Measurements from ENCODE around the gene IKZF1. TPM values are rescaled to one million over a fixed set of nuclear protein-coding genes. Genes with fewer than 3 reads are reported as not detected.

The IKZF1 gene
- total RNA-seq, 4 donors from 2014 or later = 0.22 to 3.6 (median 1.9) TPM

DNA sequence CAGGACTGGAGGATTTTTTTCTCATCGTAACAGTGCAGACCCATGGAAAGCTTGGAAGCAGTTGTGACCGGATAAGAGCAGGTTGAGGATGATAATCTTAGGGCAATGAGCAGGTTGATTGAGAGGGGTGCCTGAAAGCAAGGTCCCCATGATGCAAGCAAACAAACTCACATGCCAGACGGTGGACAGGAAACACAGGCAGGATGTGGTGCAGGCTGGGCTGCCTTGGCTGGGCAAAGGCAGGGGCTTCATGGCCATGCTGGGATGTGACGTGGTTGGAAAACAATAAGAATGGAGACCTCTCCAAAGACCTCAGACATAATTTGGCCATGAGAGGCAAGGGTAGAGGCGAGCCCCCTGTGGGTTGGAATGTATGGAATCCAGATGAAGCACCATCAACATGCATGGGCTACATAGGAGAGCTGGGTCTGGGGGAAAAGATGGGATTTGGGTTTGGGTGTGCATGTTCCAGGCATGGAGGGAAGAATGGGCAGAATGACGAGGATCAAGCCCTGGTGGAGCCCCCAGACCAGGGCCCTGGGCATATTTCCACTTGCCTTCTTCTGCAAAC lies 58.3 kb downstream of the IKZF1 start:
- DNase-seq (no peak), ATAC-seq (no peak)
- Histone ChIP-seq H3K36me3 (no peaks in the 10 kb centered on the region), H3K9me3 (no peaks in the 10 kb centered on the region), H3K27ac (no peak overlapping the region), H3K27me3 (no peaks in the 10 kb centered on the region), H3K4me3 (no peak overlapping the region), H3K4me1 (no peaks in the 10 kb centered on the region)
- TF ChIP-seq, protein P1, sequence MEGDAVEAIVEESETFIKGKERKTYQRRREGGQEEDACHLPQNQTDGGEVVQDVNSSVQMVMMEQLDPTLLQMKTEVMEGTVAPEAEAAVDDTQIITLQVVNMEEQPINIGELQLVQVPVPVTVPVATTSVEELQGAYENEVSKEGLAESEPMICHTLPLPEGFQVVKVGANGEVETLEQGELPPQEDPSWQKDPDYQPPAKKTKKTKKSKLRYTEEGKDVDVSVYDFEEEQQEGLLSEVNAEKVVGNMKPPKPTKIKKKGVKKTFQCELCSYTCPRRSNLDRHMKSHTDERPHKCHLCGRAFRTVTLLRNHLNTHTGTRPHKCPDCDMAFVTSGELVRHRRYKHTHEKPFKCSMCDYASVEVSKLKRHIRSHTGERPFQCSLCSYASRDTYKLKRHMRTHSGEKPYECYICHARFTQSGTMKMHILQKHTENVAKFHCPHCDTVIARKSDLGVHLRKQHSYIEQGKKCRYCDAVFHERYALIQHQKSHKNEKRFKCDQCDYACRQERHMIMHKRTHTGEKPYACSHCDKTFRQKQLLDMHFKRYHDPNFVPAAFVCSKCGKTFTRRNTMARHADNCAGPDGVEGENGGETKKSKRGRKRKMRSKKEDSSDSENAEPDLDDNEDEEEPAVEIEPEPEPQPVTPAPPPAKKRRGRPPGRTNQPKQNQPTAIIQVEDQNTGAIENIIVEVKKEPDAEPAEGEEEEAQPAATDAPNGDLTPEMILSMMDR (IDR thresholded peaks at IDR 0.05 in 4 of 5, conservative IDR thresholded peaks at IDR 0.05 in 1 of 5) = no peak
- in situ Hi-C loops (cut with MboI; ENCODE audit: low sequenced_read_pairs in 4 of 4) = no loop called here
- intact Hi-C loops (cut with DNase I; ENCODE audit: low total_unique reads) = no loop called here

DNA sequence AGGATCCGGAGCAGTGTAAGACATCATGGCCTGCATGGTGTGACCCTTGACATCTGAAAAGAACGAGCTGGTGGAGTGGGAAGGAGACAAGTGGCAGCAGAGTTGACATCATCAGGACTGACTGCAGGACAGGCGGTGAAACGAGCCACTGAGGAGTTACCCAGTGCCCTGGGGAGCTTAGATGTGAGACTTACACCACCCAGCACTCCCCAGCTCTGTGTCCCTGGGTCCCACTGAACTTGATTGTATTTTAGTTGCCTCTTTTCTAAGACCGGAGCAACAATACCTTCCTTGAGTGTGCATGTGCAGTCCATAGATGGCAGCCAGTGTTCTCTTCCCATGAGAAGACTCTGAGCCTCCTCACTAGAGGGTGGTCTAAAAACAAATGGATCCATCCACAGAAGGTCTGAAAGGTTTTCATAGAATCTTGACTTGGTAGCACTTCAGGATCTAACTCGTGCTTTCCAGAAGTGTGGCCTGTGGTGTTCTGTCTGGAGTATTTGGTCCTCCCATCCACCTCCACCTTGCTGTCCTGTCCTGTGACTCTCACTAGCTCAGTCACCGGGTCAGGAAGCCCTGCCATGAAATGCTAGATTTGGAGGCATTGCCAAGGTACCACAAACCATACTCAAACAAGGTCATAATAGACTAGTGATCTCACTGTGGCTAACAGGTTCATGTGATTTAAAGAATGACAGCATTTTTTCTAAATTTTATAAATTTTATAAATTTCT lies 59.0 kb downstream of the IKZF1 start:
- H3K27ac ChIP-seq = no peak overlapping the region
- DNase-seq (no peak), ATAC-seq (no peak)
- H3K9me3 ChIP-seq = no peaks in the 10 kb centered on the region
- no peaks in the 10 kb centered on the region for H3K4me1 ChIP-seq
- H3K27me3 ChIP-seq = no peaks in the 10 kb centered on the region
- H3K4me3 ChIP-seq = no peak overlapping the region
- H3K36me3 ChIP-seq = no peaks in the 10 kb centered on the region
- TF ChIP-seq, protein P1 (IDR thresholded peaks at IDR 0.05 in 4 of 5, conservative IDR thresholded peaks at IDR 0.05 in 1 of 5) = no peak
- no peak for TF ChIP-seq POLR2A (IDR thresholded peaks at IDR 0.05)
- intact Hi-C loops (cut with DNase I; ENCODE audit: low total_unique reads) = no loop called here
- in situ Hi-C loops (cut with MboI; ENCODE audit: low sequenced_read_pairs in 4 of 4) = no loop called here

DNA sequence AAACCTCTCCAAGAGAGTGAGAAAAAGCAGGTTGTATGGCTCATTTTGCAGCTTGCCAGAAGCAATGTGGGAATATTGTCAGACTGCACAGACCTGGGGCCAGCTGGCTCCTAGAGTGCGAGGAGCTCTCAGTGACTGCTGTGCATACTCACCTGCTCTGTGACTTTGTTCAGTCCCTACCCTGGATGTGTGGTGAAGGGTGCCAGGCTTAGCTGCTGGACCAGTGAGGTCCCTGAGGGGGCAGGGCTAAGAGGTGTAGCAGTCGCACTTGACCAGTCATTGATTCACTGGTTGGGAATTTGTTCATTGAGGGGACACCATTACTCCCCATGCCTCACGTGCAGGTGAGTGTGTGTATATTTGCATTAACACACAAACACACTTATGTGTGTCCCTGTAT lies 60.1 kb downstream of the IKZF1 start:
- in situ Hi-C loops (cut with MboI; ENCODE audit: low sequenced_read_pairs in 4 of 4) = no loop called here
- DNase-seq (no peak), ATAC-seq (no peak)
- Histone ChIP-seq H3K9me3 (peaks cover 0 to 5% (median 0%) of the 10 kb centered on the region in 3 donors), H3K27ac (no peak overlapping the region), H3K4me3 (no peak overlapping the region), H3K36me3 (no peaks in the 10 kb centered on the region), H3K4me1 (no peaks in the 10 kb centered on the region), H3K27me3 (no peaks in the 10 kb centered on the region)
- intact Hi-C loops (cut with DNase I; ENCODE audit: low total_unique reads) = no loop called here
- TF ChIP-seq POLR2A (IDR thresholded peaks at IDR 0.05) = no peak
- TF ChIP-seq, protein P1 (IDR thresholded peaks at IDR 0.05 in 4 of 5, conservative IDR thresholded peaks at IDR 0.05 in 1 of 5) = no peak

DNA sequence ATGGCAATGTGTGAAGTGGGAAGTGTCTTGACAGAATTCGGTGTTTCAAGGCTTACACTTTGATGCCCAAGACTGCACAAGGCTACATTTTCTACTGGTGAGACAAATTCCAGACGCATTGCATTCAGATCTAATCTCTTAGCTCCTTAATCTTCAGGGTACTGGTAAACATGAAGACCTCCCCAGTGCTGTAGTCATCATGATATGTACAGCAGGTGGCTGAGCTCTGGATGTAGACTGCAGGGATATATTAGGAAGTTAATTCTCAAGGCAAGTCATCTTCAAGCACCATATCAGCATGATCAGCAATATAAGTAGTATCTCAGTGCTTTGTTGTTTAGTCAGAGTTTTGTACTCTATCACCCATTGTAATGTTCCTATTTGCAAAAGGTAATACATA lies 61.8 kb downstream of the IKZF1 start:
- intact Hi-C loops (cut with DNase I; ENCODE audit: low total_unique reads) = no loop called here
- H3K4me1 ChIP-seq = no peaks in the 10 kb centered on the region
- no peak overlapping the region for H3K27ac ChIP-seq
- TF ChIP-seq POLR2A (IDR thresholded peaks at IDR 0.05) = no peak
- TF ChIP-seq, protein P1 (IDR thresholded peaks at IDR 0.05 in 4 of 5, conservative IDR thresholded peaks at IDR 0.05 in 1 of 5) = no peak
- in situ Hi-C loops (cut with MboI; ENCODE audit: low sequenced_read_pairs in 4 of 4) = no loop called here
- no peaks in the 10 kb centered on the region for H3K27me3 ChIP-seq
- no peaks in the 10 kb centered on the region for H3K36me3 ChIP-seq
- peaks cover 0 to 5% (median 0%) of the 10 kb centered on the region in 3 donors for H3K9me3 ChIP-seq
- no peak overlapping the region for H3K4me3 ChIP-seq
- DNase-seq = no peak
- ATAC-seq = no peak
